Activated naive CD4-positive, alpha-beta T cell treated with anti-CD3 and anti-CD28 coated beads, Interleukin-2, amount 50 U/mL, for 16 hours (primary cell): ENCODE data around the gene GGTA1.
"Not testable (repeated sequence)": the region's sequence is repeated elsewhere in the genome, so short reads cannot be mapped to it uniquely, and the experiment has no call there.

Experiments
- DNase-seq: peaks from one replicate; pipeline ENCODE4 v3.0.0-alpha.2; 2020

Gene GGTA1

GRCh38 chr9:121498487-121499176 lies 1.0 kb downstream of the GGTA1 start:
- DNase-seq = no peak

- DNase-seq = peak; percentile 20
These were observed 1.5 kb downstream of the GGTA1 start for GRCh38 chr9:121498150-121498486.

DNA sequence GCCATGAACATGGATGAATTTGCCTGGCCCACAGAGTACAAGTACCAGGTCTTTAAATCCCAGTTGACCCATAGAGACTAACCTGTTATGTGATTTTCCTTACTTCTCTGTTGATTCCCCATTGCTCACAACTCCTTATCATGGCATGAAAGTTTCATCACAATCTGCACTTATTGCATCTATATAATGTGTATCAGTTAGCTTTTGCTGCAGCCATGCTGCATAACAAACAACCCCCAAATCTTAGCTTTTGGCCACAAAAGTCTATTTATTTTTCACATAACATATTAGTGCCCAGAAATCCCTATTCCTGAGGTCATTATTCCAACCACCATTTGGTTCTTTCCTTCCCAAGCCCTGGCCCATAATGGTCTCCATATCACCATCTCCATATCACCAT lies 3.7 kb downstream of the GGTA1 start:
- DNase-seq = no peak

DNA sequence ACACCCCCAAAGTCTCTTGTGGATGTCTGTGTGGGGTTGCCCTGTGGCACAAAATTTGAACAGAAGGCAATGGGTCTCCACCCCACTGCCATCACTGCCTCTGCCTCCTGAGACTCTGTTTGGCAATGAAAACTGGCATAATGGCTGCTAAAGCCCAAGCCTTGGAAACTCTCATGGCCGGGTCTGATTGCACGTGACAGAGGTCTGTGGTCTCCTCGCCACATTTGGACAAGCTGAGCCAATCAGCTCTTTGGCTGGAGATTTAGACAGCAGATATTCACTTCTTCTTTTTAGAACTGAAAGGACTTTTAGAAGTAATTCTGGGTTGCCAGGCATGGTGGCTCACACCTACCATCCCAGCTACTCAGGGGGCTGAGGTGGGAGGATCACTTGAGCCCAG lies 5.5 kb downstream of the GGTA1 start:
- DNase-seq = no peak

GRCh38 chr9:121491111-121491510 lies 8.5 kb downstream of the GGTA1 start:
- DNase-seq = no peak

- DNase-seq = no peak
These were observed 10.3 kb downstream of the GGTA1 start for GRCh38 chr9:121489344-121489743.

GRCh38 chr9:121486043-121486442 lies 13.6 kb downstream of the GGTA1 start:
- DNase-seq = no peak

DNA sequence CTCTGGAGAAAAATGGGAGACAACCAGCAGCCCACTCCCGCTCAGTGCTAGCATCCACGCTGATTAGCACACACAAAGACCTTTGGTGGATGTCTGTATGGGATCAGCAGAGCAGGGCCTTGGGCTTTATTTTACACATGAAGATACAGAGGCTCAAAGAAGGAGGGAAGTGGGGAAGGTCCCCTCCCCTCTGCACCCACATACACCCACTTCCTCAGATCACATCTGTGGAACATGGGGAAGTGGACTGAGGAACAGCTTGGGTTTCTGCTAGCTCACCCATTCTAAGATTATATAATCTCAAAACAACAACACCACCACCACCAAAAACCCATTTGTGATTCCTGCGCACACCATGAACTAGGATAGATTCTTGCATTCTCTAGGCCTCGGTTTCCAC lies 14.0 kb downstream of the GGTA1 start:
- DNase-seq = no peak

DNA sequence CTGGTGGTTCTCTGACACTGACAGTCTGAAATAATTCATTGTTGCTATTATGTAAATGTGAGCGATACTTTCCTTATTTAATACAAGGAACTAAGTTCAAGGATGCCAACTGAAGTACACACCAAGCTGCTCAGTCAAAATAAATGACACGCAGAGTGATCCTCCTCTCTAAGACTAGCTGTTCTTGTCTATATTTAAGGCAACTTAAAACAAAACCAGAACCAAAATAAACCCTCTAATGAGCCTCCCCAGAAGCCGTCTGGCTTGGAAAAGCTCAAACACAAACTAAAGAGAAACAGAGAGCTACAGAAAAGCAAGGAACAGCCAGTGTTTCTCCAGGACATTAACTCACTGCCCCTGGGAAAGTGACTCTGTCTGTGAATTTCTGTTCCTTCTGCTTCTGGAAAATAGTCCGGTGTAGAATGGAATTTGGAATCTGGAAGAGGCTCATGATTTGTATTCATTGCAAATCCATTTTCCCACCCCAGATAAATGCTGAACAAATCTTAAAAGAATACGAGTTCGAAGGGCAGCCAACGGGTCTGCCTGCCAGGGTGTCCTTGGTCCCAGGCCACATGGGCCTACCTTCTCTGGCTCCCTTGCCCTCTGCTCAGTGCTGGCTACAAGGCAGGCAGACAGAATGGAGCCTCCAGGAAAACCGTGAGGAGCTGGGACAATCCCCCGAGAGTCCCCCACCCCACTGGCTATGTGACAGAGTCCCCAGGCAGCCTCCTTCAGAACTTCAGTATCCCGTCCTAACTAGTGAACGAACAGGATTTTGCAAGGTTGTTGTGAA lies 14.8 kb downstream of the GGTA1 start:
- DNase-seq = no peak

DNA sequence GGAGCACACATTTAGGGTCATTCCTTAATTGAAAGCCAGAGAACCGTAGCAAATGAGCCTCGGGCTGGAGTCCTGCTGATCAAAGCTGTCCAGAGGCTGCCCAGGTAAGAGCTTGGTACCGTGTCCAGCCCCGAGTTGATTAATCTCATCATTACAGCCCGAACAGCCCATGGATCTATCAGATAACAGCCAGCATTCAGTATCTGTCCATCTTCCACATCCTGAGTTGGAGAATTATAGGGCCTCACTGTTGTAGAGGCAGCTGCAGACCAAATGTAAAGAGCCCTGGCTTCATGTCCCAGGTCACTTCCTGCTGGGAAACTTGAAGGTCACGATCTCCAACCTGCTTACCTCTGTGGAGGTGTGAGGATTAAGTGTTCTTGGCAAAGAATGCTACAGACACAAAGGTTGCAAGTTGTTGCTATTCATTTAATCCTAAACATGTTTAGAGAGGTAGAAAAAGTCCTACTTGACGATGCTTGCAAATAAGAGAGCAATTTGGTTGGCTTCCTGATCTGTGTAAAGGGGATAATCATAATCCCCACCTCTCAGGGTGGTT lies 16.1 kb downstream of the GGTA1 start:
- no peak for DNase-seq

DNA sequence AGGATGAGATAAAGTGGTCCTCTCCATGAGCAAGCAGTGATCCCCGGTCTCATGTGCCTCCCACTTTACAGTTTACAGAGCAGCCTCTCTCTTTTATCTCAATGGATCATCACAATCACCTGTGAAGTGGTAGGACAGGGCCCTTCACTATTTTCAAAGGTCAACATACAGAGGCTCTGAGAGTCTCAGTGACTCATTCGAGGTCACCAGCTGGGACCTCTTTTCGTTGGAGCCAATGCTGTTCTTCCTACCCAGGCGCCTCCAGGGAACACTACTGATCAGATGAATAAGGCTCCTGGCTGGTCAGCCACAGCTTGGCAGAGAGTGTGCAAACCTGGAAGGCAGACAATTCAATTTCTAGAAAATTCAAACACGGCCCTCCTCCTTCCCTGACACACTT lies 16.6 kb downstream of the GGTA1 start:
- no peak for DNase-seq

DNA sequence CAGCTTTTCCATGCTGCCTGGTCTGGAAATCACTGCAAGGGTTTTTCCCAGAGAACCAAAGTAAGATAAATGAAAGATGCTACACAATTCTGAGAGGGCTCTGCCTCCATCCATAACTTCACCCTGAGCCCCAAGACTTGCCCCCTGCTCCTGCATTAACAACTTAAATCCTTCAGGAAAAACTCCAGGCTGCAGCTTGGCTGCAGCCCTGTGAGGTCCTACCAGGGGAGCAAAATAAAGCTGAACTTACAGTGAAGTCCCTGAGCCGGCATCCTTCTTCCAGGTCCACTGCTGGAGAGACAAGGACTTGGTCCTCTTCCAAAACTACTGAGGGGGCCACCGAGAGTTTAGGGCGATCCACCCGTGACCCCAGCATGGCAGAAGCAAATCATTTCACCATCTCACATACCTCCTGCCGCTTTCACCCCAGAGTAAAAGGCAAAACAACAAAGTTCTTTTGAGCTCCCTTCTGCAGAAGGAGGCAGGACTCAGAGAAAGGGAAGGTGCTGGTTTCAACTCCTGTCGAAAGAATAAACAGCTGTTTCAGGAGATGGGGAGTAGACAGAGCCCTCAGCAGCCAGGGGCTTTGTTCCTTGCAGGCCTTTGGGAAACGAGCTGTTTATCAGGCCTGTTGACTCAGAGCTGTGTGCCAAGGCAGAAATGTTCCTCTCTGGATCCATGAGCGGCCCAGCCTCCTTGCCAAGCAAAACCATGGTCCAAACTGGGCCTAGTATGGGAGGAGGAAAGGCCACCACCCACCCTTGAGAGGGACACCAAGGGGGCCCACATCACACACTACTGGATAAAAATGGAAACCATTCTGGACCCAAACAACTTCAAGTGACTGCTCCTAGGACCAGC lies 20.6 kb downstream of the GGTA1 start:
- no peak for DNase-seq

DNA sequence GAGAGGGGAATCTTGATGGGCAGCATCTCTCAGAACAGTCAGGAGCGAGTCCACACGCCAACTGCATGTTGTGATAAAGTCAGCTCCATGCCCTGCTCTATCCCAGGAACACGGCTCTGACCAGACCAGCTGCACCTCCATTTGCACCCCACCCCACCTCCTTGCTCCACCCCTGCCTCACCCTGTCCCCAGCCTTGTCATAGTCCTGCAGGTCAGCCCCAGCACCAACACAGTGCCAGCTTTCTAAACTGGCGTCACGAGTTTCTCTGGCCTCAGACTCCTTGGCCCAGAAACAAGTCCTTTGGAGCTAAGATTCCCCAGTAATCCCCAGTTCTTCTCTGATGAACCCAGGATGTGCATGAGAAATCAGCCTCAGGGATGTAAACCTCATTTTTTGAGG lies 23.5 kb downstream of the GGTA1 start:
- DNase-seq = no peak

GRCh38 chr9:121474231-121474947 lies 25.3 kb downstream of the GGTA1 start:
- DNase-seq = no peak

GRCh38 chr9:121473229-121473628 lies 26.4 kb downstream of the GGTA1 start:
- no peak for DNase-seq

DNA sequence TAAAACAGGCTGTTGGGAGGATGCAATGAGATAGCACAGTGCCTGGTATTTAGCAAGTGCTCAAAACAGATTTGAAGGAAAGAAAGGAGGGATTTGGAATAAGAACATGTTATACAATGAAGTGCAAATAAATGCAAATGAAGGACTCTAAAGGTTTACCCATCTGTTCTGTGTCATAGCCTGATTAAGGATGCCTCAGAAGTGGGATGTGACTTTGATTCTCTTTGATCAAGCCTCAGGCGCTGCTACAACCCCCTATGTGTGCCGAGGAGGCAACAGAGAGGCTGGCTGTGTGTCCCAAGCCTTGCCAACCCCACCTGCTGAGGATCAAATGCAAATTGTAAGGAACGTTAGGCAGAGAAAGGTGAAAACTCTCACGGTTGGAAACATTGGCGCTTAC lies 27.2 kb downstream of the GGTA1 start:
- DNase-seq = no peak

DNA sequence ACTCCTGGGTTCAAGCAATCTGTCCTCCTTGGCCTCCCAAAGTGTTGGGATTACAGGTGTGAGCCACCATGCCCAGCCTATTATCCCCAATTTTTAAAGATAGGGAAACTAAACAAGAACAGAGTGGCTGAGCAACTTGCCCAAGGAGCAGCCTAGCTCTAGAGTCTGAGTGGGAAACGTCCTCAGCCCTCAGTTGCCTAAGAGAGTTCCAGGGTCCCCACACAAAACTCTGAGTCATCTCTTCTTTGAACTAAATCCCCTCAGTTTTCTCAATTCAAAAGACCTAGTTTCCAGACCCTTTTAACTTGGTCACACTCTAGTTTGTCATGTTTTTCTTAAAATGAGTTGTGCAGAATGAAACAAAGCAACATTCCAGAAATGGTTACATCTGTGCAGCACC lies 33.5 kb downstream of the GGTA1 start:
- no peak for DNase-seq

- no peak for DNase-seq
These were observed 34.7 kb downstream of the GGTA1 start for GRCh38 chr9:121464968-121465367.

DNA sequence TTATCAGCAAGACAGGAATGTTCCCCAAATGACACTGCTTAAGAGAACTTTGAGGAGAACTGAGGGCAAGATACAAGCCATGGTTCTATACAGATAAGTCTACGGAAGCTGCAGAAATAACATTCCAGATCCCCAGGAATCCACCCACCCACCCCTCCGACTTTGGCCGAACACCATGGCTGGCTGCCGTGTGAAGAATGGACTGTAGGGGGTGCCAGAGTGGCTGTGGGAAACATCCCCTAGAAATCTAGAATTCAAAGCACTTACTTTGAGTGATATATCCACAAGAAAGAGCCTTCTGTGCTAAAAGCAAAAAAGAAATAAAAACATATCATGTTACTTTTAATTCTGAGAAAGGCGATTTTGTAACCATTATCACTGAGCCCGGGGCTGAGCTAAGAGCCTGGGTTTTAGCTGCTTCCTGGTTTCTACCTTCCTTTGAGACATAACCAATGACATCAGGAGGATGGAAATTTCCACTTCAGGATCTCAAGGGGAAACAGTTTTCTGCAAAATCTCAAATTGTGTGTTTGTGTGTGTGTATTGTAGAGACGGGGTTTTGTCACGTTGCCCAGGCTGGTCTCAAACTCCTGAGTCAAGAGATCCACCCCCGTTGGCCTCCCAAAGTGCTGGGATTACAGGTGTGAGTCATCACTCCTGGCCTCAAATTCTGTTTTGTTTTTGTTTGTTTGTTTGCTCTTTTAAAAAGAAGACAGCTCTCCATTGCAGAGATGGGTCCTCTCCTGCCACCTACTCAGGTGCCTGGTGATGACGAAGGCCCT lies 36.4 kb downstream of the GGTA1 start:
- DNase-seq = no peak

DNA sequence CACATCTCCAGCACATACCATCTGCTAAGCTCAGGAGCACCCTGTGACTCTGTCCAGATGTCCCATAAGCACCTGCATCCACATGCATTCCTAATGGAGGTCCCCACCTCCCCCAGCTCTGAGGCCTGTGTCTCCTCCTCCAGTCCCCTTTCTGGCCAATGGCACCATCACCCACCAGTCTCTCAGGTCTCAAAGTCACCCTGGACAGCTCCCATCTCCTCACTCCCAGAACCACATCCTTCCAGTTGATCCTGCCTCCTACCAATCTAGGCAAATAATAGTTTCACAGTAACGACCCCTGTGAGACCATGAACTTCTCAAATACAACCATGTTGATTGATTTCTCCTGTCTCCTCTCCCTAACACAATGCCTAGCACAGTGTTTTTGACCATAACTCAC lies 40.1 kb downstream of the GGTA1 start:
- no peak for DNase-seq

DNA sequence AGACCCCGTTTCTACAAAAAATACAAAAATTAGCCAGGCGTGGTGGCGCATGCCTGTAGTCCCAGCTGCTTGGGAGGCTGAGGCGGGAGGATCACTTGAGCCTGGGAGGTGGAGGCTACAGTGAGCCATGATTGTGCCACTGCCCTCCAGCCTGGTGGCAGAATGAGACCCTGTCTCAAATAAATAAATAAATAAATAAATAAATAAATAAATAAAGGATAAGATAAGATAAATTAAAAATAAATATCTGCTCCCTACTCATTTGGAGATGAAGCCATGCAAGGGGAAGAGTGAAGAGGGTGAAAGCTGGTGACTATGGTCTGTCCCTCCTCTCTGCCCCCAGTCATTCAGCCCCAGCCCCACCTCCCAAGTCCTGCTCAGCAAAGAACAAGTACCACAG lies 41.2 kb downstream of the GGTA1 start:
- DNase-seq = not testable (repeated sequence)
